CD4-positive, alpha-beta T cell treated with Interleukin-15 for 1 hour (primary cell): ENCODE measurements around the gene NAA80.

Experiments used
- DNase-seq: peaks from one replicate; pipeline ENCODE4 v3.0.0-alpha.2; 2020

The NAA80 gene, protein sequence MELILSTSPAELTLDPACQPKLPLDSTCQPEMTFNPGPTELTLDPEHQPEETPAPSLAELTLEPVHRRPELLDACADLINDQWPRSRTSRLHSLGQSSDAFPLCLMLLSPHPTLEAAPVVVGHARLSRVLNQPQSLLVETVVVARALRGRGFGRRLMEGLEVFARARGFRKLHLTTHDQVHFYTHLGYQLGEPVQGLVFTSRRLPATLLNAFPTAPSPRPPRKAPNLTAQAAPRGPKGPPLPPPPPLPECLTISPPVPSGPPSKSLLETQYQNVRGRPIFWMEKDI

DNA sequence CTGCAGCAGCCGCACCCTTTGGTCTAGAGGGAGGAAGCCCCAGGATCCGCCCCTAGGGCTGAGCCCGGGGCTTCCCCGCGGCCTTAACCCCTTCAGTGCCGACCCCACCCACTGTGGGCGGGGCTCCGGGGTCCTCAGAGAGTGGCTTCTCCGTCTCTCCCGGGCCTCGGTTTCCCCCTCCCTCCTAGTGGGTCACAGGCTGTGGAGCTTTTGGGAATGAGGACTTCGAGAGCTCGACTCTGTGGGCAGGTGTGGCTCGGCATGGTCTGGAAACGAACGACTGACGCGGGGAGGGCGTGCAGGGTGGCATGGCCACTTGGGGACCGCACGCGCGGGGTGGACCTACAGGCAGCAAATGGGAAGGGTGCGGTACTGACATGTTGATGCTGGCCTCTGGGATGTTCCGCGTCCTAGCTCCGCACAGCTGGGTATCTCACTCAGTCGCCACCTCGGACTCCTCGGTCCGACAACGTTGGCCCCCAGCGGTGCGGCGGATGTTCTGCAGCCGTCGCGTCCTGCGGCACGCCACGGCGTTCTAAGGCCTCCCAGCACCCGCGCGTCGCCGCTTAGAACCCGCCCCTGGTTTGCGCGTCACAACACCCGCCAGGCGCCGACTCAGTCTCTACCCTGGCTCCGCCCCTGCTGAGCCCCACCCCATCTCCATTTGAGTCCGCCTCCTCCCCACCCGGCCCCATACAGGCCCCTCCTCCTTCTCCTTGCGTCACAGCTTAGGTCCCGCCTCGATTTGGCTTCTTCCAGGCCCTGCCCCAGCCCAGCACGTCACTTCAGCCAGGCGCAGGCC lies at the start of gene NAA80, which contains the start of gene HYAL3:
NAA80 (minus strand) TSS at position 570 of the 802 bp plus-strand sequence. CDS start 1,942 bp downstream, outside the sequence.
HYAL3 (minus strand) TSS at position 570 of the 802 bp plus-strand sequence. CDS start 3,803 bp downstream, outside the sequence.
- peak; percentile 99 for DNase-seq

DNA sequence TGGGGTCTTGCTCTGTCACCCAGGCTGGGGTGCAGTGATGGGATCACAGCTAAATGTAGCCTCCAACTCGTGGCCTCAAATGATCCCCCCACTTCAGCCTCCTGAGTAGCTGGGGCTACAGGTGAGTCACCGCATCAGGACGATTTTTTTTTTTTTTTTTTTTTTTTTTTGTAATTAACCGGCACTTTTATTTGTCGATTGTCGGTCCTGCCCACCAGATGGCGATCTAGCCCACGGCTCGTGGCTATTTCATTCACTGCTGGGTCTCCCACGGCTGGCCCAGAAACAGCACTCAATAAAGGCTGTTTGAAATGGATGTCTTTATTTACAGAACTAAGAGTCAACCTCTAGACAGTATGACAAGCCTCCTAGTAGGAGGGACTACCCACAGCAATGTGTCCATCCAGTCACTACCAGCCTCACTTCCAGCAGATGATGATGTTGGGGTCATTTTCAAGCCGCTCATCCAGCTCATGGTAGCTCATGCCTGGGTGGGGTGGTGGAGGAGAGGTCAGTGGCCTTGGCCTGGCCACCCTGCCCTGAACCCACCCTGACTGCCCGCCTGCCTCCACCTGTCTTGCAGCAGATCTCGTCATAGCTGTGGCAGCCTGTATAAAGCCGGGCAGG lies 48.1 kb upstream of the NAA80 start:
- DNase-seq, result peak; percentile 84

DNA sequence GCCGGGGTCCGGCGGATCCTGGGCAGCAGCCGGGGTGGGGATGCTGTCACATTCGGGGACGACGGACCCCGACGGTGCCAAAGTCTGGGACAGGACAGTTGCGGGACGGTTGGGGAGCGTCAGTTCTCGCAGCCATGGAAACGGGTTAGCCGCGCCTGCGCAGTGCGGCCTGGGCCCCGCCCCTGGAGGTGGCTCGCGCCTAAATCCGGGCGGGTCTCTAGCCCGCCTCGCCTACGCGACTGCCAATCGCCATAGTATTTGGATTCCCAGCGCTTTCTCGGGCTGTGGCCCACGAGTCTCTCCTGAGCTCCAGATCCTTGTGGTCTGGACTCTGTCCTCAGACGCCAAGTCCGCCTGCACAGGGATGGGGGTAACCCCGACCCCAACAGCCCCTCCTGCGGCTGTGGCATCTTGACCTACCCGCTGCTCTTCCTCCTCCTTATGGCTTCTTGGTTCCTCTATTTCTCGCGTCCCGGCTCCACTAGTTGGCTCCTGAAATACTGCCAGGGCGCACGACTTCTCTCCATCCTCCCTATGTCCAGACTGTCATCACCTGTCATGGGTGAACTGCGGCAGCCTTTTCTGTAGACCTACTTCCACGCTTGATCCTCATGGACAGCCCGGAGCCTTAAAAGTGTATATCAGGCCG lies 46.5 kb upstream of the NAA80 start, which contains the start of gene ZMYND10:
ZMYND10 (minus strand) TSS at position 147 of the 649 bp plus-strand sequence. CDS start 153 bp downstream, outside the sequence.
- DNase-seq, result peak; percentile 79

DNA sequence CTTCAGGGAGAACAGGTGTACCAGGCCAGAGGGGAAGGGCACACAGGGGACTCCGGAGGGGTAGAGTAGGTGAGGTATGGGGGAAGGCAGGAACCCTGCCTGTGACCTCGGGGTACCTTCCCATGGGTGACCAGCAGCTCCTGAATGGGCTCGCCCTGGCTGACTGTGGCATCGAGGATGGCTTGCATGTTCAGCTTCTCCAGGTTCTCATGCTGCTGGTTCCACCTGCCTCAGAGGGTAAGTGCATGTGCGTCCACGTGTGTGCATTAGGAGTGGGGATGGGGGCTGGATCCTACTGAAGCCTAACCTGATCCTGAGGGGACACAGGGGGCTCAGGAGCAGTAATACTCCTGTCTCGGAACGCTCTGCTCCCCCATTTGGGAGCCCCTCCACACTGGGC lies 45.8 kb upstream of the NAA80 start:
- no peak for DNase-seq

DNA sequence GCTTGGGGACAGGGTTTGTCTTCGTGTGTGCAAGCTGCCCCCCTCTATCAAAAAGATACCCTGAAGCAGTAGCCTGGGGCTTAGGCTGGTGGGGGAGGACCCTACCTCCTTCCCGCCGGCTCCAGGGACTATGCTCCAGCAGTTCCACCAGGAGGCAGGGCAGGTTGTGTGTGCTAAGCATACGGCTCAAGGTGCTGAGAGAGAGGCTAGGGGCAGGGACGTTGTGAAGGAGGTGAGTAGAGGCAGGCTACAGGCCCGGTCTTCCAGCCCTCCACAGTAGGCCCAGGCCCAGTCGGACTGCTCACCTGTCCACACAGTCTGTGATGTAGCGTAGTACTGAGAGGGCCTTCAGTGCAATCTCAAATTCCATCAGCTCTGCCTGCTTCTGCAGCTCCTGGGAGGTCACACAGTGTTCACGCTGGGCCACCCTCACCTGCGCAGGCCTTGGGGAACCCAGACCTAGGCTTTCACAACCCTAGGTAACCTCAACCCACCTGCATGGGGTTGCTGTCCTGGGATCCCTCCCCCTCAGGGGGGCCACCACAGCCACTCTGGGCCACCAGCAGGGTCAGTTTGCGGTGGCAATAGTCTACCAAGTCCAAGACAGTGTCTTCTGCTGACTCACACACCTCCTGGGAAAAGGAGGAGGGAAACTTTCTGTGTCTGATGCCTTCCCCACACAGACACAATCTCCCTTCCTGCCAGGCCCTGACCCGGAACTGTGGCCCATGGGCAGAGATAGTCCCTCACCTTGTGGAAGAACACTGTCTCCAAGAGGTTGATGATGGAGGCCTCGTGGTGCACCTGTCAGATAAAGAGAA lies 43.8 kb upstream of the NAA80 start:
- DNase-seq, result no peak

DNA sequence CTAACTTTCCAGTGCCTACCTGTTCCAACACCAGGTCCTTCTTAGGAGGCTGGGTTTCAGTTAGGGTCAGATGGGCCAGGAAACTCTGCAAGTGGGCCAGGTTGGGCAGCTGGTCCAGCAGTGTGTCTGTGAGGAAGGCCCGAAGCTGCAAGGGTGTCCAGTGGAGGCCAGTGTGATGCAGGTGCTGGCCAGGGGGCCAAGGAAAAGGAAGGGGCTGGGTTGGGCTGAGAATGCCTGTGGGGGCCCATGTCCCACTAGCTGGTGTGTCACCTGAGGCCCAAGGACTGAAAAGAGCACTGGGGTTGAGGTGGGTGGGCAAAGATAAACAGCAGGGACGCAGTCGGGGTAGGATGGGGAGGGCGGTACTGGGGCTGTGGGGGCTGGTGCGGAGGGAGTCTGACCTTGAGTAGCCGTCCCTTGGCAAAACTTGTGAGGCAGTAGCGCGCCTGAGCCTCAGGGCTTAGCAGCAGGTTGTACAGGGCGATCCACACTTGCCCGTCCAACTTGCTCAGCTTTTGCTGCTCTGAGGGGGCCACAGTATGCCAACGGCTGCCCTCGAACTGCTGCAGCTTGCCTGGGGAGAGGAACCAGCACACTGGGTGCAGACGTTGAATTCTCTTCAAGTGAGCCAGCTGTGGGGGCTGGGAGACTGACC lies 42.9 kb upstream of the NAA80 start:
- DNase-seq, result no peak

DNA sequence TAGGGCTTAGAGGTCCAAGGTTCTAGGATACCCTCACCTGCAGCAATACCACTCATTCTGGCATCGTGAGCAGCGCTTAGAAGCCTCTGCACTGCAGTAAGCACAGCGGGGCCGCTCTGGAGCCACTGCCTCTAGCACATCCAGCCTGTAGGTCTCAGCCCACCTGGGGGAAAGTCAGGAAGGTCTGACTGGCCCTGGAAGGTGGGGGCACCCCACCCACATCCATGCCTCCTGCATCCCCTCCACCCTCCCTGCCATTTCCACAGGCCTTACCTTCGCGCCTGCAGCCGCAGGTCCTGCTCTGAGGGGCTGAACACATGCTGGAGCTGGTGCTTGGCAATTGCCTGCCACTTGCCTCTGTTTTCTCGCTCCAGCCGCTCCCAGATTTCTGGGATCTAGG lies 42.3 kb upstream of the NAA80 start:
- no peak for DNase-seq

DNA sequence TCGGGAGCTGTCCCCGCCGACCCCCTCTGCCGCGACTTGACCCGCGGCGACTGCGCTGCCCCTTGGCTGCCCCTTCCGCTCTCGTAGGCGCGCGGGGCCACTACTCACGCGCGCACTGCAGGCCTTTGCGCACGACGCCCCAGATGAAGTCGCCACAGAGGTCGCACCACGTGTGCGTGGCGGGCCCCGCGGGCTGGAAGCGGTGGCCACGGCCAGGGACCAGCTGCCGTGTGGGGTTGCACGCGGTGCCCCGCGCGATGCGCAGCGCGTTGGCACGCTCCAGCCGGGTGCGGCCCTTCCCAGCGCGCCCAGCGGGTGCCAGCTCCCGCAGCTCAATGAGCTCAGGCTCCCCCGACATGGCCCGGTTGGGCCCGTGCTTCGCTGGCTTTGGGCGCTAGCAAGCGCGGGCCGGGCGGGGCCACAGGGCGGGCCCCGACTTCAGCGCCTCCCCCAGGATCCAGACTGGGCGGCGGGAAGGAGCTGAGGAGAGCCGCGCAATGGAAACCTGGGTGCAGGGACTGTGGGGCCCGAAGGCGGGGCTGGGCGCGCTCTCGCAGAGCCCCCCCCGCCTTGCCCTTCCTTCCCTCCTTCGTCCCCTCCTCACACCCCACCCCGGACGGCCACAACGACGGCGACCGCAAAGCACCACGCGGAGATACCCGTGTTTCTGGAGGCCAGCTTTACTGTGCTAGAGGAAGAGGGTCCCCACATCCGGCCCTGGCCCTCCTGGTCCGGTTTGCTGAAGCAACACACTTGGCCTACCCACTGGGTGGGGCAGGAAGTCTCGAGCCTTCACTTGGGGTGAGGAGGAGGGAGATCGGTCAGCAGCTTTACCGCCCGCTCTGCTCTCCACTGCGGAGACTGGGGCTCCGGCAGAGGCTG lies 41.5 kb upstream of the NAA80 start, which contains the start of gene RASSF1:
RASSF1 (minus strand) TSS at position 389 of the 882 bp plus-strand sequence; CDS start at position 358, 31 bp downstream.
- peak; percentile 71 for DNase-seq

DNA sequence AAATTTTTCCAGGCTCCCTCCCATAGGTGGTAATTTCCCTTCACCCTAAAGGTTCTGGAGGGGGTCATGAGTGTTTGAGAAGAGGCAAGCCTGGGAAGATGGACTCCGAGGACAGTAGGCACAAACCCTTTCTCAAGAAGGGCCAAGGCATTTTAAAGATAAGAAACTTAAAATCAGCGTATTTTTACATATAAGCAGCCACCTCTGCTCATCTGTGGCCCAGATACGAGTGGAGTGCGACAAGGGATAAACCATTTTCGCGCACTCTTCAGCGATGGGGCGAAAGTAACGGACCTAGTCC lies 40.9 kb upstream of the NAA80 start:
- DNase-seq, result no peak

DNA sequence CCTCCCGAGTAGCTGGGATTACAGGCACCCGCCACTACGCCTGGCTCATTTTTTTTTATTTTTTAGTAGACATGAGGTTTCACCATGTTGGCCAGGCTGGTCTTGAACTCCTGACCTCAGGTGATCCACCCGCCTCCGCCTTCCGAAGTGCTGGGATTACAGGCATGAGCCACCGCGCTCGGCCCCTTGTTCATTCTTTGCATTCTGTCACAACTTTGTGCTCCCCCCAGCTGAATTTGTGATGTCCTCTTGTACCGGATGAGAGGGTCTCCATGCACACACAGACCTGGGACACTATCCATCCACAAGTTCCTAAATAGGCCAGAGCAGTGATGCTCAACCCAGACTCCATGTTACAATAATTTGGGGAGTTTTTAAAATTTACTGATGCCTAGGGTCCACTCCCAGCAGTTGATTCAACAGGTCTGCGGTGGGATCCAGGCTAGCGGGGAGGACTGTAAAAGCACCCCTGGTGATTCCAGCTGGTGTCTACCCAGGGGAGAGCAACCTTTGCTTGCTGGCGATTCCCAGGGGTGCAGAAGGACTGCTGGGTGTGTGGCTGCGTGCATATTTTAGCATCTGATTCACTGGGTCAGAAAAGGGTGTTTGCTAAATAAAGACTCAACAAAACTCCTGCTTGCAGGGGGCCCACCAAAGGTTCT lies 40.4 kb upstream of the NAA80 start:
- no peak for DNase-seq

DNA sequence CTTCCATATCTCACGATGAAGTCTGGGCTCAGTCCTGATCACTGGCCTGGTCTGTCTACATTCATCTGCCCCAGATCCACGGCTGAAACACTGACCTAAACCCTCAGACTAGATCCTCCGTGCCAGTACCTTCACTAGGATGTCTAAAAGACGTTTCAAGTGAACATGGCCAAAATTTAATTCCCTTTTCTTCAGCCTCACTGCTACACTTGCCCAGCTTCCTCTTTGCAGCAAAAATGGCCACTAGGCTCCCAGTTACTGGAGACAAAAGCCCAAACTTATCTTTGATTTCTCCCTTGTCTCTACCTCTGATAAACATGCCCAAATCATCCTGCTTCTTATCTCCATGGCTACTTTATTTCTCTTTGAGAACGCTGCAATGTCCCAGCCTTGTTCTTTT lies 39.8 kb upstream of the NAA80 start:
- DNase-seq, result no peak

DNA sequence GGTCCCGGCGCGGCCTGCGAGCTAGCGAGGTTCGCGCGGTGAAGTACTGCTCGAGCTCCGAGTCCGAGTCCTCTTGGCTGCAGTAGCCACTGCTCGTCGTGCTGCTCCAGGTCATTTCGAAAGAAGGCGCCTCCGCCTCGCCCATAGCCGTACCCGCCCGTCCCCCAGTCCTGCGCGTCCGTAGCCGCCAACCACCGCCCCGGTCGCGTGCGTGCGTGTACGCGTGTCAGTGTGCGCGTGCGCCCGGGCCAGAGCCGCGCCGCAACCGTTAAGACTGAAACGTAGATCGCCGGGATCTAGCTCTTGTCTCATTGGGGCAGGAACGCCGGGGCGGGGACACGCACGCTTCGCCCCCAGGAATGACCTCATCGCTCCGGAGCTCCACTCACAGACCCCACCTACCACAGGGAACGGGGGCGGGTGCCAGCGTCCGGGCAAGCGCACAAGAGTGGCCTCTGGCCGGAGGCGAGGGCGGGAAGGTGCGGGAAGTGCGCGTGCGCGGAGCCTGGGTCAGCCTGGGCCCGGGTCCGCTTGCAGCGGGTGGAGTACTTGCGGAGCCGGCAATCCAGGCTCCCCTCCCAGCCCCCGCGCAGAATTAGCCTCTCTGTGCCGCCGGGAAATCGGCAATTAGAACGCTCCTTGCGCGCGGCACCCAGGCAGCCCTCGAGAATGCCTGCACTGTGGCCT lies 38.1 kb upstream of the NAA80 start:
- DNase-seq, result peak; percentile 97

DNA sequence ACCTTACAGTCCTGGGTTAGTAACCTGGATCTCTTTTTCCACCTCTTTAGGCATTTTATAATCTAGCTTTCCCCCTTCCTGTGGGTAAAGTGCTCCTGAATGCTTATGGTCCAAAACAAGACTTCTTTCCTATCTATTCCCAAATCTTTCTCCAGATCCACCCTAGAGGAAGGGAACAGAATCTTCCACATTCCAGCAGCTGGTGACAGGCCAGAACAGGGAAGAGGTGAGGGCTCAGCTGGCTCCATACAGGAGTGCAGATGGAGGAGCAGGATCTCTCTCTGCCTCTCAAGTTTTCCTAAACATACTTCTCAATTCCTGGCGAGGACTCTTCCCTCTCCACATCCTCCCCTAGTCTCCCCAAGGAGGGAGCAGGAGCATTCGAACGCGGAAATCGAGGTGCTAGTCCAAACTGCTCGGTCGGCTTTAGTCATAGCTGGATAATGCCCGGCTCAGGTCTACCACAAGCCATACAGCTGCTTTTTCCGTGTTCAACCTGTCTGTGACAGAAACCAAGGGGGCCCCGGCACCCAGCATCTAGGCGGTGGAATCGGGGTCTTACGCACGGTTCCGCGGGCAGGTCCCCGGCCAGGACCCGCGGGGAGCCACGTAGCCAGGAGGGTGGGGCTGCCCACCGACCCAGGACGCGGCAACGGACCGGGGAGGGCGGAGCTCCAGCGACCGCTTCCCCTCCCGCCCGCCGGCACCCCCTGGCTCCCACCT lies 37.4 kb upstream of the NAA80 start:
- DNase-seq, result no peak

DNA sequence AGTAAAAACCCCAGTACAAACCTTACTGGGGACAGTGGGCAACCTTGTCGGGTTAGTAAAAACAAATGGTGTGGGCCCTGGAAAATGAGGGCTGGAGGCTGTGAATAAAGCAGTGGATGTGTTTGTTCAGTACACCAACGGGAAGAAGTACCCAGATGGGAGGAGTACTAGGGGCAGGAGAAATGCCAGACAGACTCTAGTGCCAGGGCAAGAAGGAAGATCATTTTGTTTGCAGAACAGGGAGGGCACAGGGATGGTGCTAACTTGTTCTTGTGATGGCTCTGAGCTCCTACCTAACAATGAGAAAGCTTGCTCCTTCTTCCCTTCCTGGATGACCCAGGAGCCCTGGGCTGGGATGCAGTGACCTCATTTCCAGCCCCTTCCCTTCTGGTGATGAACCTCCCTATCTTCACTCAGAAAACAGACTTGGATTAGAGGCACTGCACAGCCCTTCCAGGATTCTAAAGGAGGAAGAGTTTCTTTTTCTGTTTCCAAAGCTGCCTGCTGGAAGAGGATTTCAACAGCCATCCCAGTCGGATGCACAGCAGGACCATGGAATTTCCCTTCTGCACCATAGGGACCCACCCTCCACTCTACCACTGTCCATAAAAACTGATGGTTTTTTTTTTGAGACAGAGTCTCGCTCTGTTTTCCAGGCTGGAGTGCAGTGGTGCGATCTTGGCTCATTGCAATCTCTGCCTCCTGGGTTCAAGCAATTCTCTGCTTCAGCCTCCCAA lies 35.3 kb upstream of the NAA80 start:
- no peak for DNase-seq

DNA sequence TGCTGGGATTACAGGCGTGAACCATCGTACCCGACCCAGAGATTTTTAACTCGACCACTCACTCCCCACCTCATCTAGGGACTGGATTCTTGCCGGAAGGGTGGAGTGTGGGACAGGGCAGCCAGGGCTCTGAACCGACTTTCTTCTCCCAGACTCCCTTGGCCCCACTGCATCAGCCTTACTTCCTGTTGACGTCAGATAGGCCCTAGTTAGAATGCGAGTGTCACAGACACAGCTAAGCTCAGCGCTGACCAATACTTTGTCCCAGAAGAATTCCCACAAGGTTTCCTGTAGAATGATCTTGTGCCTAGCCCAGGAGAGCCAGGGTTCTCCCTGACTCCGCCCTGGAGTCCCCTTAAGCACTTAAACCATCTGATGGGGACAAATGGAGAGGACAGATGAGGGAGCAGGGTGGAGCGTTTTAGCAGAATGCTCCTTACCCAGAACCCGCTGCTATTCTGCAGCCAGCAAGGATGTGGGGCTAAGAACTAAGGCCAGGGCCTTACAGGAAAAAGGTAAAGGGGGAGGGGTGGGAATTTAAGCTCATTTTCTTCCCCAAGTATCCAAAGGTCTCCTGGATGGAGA lies 34.6 kb upstream of the NAA80 start:
- no peak for DNase-seq

DNA sequence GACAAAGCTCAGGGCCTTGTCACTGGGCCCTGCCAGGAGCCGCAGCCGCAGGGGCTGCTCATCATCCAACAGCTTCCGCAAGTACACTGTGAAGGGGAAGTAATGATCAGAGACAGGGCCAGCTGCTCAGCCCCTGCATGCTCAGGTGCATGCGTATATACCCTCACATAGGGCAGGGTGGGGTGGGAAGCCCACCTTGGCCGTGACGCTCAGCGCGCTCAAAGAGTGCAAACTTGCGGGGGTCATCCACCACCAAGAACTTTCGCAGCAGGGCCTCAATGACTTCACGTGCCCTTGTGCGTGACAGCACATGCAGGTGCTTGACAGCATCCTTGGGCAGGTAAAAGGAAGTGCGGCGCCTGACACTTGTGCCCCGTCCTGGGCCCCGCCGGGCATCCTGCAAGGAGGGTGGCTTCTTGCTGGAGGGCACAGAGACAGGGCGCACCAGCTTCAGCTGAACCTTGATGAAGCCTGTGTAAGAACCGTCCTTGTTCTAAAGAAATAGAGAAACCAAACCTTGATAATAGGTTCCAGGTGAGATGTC lies 32.2 kb upstream of the NAA80 start:
- no peak for DNase-seq

DNA sequence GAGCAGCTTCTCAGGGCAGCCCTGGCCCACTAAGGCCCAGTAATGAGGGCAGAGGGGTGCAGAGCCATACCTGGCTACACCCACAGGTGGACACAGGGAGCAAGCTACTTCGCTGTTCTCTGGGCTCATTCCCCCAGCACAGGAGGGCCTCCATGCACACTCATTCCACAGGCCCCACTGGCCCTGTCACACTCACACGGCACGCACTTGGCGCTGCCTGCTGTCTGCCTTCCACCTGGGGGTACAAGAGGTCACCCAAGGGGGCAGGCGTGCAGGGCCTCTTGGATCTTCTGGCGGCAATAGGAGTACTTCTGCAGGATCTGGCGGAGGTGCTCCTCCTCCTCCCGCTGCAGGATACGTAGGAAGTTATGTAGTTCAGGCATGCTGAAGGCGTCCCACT lies 31.1 kb upstream of the NAA80 start:
- no peak for DNase-seq
